Liver (tissue), 9 donors: ENCODE results near the gene IPPK. TPM values are rescaled to one million over a fixed set of nuclear protein-coding genes. Genes with fewer than 3 reads are reported as not detected.

Experiments used
- DNase-seq: peaks from one replicate; pipeline ENCODE4 v3.0.0-alpha.2; 2017; ENCODE audit warnings: low spot score
- H3K27ac ChIP-seq, 2 donors: one replicate each; pipeline ENCODE4 v1.7.0; 2013; ENCODE audit warnings: inconsistent platforms in 2 of 2, low read length in 2 of 2, control low read depth in 1 of 2, low read depth in 1 of 2, mild to moderate bottlenecking in 1 of 2
- H3K27me3 ChIP-seq, 4 donors: one replicate each; pipeline versions ENCODE4 v1.6.1 to v1.7.0; 2013; ENCODE audit warnings: low read length in 3 of 4, inconsistent platforms in 1 of 4, mild to moderate bottlenecking in 1 of 4, moderate library complexity in 1 of 4; ENCODE audit not compliant: control insufficient read depth in 4 of 4, insufficient read depth in 4 of 4
- H3K36me3 ChIP-seq, 4 donors: one replicate each; pipeline versions ENCODE4 v1.6.1 to v1.7.0; 2013; ENCODE audit warnings: low read length in 3 of 4, mild to moderate bottlenecking in 3 of 4, low read depth in 1 of 4, moderate library complexity in 1 of 4; ENCODE audit not compliant: control insufficient read depth in 4 of 4, insufficient read depth in 3 of 4
- H3K4me1 ChIP-seq, 4 donors: one replicate each; pipeline versions ENCODE4 v1.6.1 to v1.7.0; 2013; ENCODE audit warnings: low read length in 3 of 4, mild to moderate bottlenecking in 3 of 4, moderate library complexity in 1 of 4; ENCODE audit not compliant: control insufficient read depth in 4 of 4, insufficient read depth in 4 of 4
- H3K4me3 ChIP-seq, 3 donors: one replicate each; pipeline versions ENCODE4 v1.6.1 to v1.7.0; 2013; ENCODE audit warnings: low read length in 3 of 3, control low read depth in 1 of 3, low read depth in 1 of 3, mild to moderate bottlenecking in 1 of 3
- H3K9ac ChIP-seq, 2 donors: one replicate each; pipeline ENCODE4 v1.7.0; 2013; ENCODE audit warnings: low read length in 2 of 2, mild to moderate bottlenecking in 2 of 2, moderate library complexity in 2 of 2, control low read depth in 1 of 2, low read depth in 1 of 2
- H3K9me3 ChIP-seq, 4 donors: one replicate each; pipeline versions ENCODE4 v1.6.1 to v1.7.0; 2013; ENCODE audit warnings: low read length in 3 of 4; ENCODE audit not compliant: control insufficient read depth in 4 of 4
- EGR1 ChIP-seq, 2 donors: IDR thresholded peaks; 2 replicates each; pipeline ENCODE4 v1.6.1; 2016 to 2018; ENCODE audit warnings: antibody characterized with exemption in 2 of 2, low read depth in 2 of 2
- FOXA1 ChIP-seq: IDR thresholded peaks from 2 replicates; pipeline ENCODE4 v1.6.1; 2016; ENCODE audit warnings: antibody characterized with exemption
- FOXA2 ChIP-seq: IDR thresholded peaks from 2 replicates; pipeline ENCODE4 v1.6.1; 2016; ENCODE audit warnings: antibody characterized with exemption
- GABPA ChIP-seq, 2 donors: IDR thresholded peaks in 1 of 2; conservative IDR thresholded peaks in 1 of 2; 2 replicates each; pipeline ENCODE4 v1.6.1; 2016; ENCODE audit warnings: antibody characterized with exemption in 2 of 2, mild to moderate bottlenecking in 1 of 2, moderate library complexity in 1 of 2
- HNF4A ChIP-seq, 2 donors: conservative IDR thresholded peaks; 2 replicates each; pipeline ENCODE4 v1.6.1; 2016; ENCODE audit warnings: antibody characterized with exemption in 2 of 2, mild to moderate bottlenecking in 2 of 2
- HNF4G ChIP-seq: IDR thresholded peaks from 2 replicates; pipeline ENCODE4 v1.6.1; 2016; ENCODE audit warnings: antibody characterized with exemption
- JUND ChIP-seq, 2 donors: IDR thresholded peaks; 2 replicates each; pipeline ENCODE4 v1.6.1; 2016; ENCODE audit warnings: antibody characterized with exemption in 2 of 2
- NR2F2 ChIP-seq: IDR thresholded peaks from 2 replicates; pipeline ENCODE4 v1.6.1; 2016; ENCODE audit warnings: antibody characterized with exemption
- RAD21 ChIP-seq, 2 donors: IDR thresholded peaks; 2 replicates each; pipeline ENCODE4 v1.6.1; 2016; ENCODE audit warnings: antibody characterized with exemption in 2 of 2, mild to moderate bottlenecking in 2 of 2
- RXRA ChIP-seq, 2 donors: IDR thresholded peaks; 2 replicates each; pipeline ENCODE4 v1.6.1; 2017 to 2018; ENCODE audit warnings: antibody characterized with exemption in 2 of 2, mild to moderate bottlenecking in 1 of 2
- SP1 ChIP-seq: IDR thresholded peaks from 2 replicates; pipeline ENCODE4 v1.6.1; 2018; ENCODE audit warnings: antibody characterized with exemption, mild to moderate bottlenecking
- YY1 ChIP-seq: IDR thresholded peaks from 2 replicates; pipeline ENCODE4 v1.6.1; 2016; ENCODE audit warnings: antibody characterized with exemption, mild to moderate bottlenecking
- WGBS: extraction: QIAGEN DNeasy Blood & Tissue Kit; methylation state at CpG from one replicate; pipeline ENCODE4 v1.1.7; 2013; 5-methylcytosine and 5-hydroxymethylcytosine counted together
- polyA plus RNA-seq, 2 donors: library from polyadenylated mRNA; stranded (reverse) in 1 of 2; unstranded in 1 of 2; fragments of 200-250 nt in 1 of 2; fragments of >200 nt in 1 of 2; fragmentation: Nextera tagmentation in 1 of 2; extraction: Ambion mirVana in 1 of 2; gene quantifications; one replicate each; pipeline versions ENCODE4 v1.2.1 to v1.2.3, GENCODE V29; 2013 to 2015
- total RNA-seq, 2 donors: library from RNA; depleted of rRNA; stranded (reverse); fragments of >200 nt; gene quantifications; one replicate each; pipeline ENCODE4 v1.2.3, GENCODE V29; 2014
- TF ChIP-seq, protein P1 (sequence below): IDR thresholded peaks from 2 replicates; pipeline ENCODE4 v1.6.1; 2016; ENCODE audit warnings: antibody characterized with exemption, mild to moderate bottlenecking
- TF ChIP-seq, protein P2 (sequence below): IDR thresholded peaks from 2 replicates; pipeline ENCODE4 v1.6.1; 2016; ENCODE audit warnings: antibody characterized with exemption
- TF ChIP-seq, protein P3 (sequence below): IDR thresholded peaks from 2 replicates; pipeline ENCODE4 v1.6.1; 2016; ENCODE audit warnings: antibody characterized with exemption
- TF ChIP-seq, protein P4 (sequence below): fragments of 150-350 bp; IDR thresholded peaks from 2 replicates; pipeline ENCODE4 v1.5.1; 2017; ENCODE audit warnings: improper control_type of control experiment, low read depth, low read length; ENCODE audit not compliant: missing input control
- TF ChIP-seq, protein P5 (sequence below): IDR thresholded peaks from 2 replicates; pipeline ENCODE4 v1.6.1; 2016; ENCODE audit warnings: antibody characterized with exemption
- donor health status: healthy.
- donor health status: healthy.
- donor health status: healthy.
- donor health status: healthy.
- donor health status: healthy.

Gene IPPK
- total and polyA plus RNA-seq, 4 donors: 2.1 to 5.9 (median 3.6) TPM

DNA sequence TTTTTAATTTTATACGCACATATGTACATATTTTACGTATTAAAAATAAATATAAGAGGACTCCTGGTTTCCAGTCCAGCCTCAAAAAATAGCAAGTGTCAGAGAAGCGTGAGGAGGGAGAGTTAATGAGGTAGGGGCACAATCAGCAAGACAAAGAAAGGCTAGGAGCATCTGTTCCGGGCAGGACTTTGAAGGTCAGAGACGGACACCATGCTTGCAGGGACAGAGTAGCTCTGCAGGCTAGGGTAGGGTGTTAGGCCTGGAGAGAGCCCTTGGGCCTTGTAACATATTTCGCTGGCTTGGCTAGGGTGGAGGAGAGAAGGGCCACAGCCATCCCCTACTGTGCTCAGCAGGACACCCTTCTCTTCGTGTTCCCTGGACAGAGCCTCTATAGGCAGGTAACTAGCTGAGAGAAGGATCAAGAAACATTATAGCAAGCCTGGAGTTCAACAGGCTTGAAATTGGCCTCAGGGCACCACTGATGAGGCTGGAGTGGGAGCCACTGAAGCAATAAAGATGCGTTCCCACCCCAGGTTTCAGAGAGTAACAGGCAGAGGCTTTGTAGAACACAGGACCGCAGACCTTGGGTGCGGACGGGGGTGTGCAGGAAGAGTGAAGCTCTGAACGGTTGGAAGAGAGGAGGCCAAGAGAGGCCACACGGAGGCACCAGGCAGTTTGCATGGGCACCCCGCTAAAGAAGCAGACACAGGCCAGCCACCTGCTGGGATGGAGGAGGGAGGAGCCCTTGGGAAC, 9.7 kb upstream of the IPPK start:
- Histone ChIP-seq H3K4me3 (no peak overlapping the region), H3K36me3 (no peaks in the 10 kb centered on the region), H3K9me3 (no peaks in the 10 kb centered on the region), H3K4me1 (no peaks in the 10 kb centered on the region), H3K9ac (no peak overlapping the region), H3K27ac (no peak overlapping the region), H3K27me3 (no peaks in the 10 kb centered on the region)
- no peak for DNase-seq
- TF ChIP-seq GABPA (IDR thresholded peaks at IDR 0.05 in 1 of 2, conservative IDR thresholded peaks at IDR 0.05 in 1 of 2) (no peak), SP1 (no peak), NR2F2 (no peak), RAD21 (IDR thresholded peaks at IDR 0.05) (no peak), HNF4A (conservative IDR thresholded peaks at IDR 0.05) (no peak), EGR1 (IDR thresholded peaks at IDR 0.05; ENCODE audit: low read depth in 2 of 2) (no peak), RXRA (IDR thresholded peaks at IDR 0.05) (no peak), YY1 (no peak), JUND (IDR thresholded peaks at IDR 0.05) (no peak)
- TF ChIP-seq, protein P1, sequence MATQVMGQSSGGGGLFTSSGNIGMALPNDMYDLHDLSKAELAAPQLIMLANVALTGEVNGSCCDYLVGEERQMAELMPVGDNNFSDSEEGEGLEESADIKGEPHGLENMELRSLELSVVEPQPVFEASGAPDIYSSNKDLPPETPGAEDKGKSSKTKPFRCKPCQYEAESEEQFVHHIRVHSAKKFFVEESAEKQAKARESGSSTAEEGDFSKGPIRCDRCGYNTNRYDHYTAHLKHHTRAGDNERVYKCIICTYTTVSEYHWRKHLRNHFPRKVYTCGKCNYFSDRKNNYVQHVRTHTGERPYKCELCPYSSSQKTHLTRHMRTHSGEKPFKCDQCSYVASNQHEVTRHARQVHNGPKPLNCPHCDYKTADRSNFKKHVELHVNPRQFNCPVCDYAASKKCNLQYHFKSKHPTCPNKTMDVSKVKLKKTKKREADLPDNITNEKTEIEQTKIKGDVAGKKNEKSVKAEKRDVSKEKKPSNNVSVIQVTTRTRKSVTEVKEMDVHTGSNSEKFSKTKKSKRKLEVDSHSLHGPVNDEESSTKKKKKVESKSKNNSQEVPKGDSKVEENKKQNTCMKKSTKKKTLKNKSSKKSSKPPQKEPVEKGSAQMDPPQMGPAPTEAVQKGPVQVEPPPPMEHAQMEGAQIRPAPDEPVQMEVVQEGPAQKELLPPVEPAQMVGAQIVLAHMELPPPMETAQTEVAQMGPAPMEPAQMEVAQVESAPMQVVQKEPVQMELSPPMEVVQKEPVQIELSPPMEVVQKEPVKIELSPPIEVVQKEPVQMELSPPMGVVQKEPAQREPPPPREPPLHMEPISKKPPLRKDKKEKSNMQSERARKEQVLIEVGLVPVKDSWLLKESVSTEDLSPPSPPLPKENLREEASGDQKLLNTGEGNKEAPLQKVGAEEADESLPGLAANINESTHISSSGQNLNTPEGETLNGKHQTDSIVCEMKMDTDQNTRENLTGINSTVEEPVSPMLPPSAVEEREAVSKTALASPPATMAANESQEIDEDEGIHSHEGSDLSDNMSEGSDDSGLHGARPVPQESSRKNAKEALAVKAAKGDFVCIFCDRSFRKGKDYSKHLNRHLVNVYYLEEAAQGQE: no peak
- TF ChIP-seq, protein P2, sequence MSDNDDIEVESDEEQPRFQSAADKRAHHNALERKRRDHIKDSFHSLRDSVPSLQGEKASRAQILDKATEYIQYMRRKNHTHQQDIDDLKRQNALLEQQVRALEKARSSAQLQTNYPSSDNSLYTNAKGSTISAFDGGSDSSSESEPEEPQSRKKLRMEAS: no peak
- TF ChIP-seq, protein P3, sequence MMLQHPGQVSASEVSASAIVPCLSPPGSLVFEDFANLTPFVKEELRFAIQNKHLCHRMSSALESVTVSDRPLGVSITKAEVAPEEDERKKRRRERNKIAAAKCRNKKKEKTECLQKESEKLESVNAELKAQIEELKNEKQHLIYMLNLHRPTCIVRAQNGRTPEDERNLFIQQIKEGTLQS: no peak
- TF ChIP-seq, protein P4, sequence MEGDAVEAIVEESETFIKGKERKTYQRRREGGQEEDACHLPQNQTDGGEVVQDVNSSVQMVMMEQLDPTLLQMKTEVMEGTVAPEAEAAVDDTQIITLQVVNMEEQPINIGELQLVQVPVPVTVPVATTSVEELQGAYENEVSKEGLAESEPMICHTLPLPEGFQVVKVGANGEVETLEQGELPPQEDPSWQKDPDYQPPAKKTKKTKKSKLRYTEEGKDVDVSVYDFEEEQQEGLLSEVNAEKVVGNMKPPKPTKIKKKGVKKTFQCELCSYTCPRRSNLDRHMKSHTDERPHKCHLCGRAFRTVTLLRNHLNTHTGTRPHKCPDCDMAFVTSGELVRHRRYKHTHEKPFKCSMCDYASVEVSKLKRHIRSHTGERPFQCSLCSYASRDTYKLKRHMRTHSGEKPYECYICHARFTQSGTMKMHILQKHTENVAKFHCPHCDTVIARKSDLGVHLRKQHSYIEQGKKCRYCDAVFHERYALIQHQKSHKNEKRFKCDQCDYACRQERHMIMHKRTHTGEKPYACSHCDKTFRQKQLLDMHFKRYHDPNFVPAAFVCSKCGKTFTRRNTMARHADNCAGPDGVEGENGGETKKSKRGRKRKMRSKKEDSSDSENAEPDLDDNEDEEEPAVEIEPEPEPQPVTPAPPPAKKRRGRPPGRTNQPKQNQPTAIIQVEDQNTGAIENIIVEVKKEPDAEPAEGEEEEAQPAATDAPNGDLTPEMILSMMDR: no peak
- TF ChIP-seq, protein P5, sequence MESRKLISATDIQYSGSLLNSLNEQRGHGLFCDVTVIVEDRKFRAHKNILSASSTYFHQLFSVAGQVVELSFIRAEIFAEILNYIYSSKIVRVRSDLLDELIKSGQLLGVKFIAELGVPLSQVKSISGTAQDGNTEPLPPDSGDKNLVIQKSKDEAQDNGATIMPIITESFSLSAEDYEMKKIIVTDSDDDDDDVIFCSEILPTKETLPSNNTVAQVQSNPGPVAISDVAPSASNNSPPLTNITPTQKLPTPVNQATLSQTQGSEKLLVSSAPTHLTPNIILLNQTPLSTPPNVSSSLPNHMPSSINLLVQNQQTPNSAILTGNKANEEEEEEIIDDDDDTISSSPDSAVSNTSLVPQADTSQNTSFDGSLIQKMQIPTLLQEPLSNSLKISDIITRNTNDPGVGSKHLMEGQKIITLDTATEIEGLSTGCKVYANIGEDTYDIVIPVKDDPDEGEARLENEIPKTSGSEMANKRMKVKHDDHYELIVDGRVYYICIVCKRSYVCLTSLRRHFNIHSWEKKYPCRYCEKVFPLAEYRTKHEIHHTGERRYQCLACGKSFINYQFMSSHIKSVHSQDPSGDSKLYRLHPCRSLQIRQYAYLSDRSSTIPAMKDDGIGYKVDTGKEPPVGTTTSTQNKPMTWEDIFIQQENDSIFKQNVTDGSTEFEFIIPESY: no peak
- WGBS: 85% methylated on average over 14 of the region's 14 CpGs

DNA sequence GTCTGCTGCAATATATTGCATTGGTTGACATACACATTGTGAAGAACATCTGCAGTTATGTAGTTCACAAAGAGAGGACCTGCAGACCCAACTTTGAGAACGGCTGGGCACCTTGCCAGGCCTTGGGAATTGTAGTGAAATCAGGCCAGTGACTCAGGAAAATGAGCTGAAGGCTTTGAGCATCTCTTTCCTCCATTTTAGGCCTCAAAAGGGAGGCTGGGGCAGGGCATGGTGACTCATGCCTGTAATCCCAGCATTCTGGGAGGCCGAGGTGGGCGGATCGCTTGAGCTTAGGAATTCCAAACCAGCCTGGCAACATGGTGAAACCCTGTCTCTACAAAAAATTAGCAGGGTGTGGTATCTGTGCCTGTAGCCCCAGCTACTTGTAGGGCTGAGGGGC, 1.4 kb upstream of the IPPK start:
- H3K27ac ChIP-seq: no peak overlapping the region
- H3K36me3 ChIP-seq: no peaks in the 10 kb centered on the region
- H3K9me3 ChIP-seq: no peaks in the 10 kb centered on the region
- DNase-seq: no peak
- TF ChIP-seq, protein P5: no peak
- TF ChIP-seq HNF4G (no peak), HNF4A (conservative IDR thresholded peaks at IDR 0.05) (no peak), YY1 (no peak), GABPA (IDR thresholded peaks at IDR 0.05 in 1 of 2, conservative IDR thresholded peaks at IDR 0.05 in 1 of 2) (no peak), FOXA2 (no peak), NR2F2 (no peak), JUND (IDR thresholded peaks at IDR 0.05) (no peak), FOXA1 (no peak)
- TF ChIP-seq, protein P2: no peak
- TF ChIP-seq, protein P3: no peak
- H3K4me1 ChIP-seq: peaks cover 8 to 30% (median 21%) of the 10 kb centered on the region in 4 donors
- peak overlapping the region in 1 of 3 donors; percentile 100 for H3K4me3 ChIP-seq
- no peak overlapping the region for H3K9ac ChIP-seq
- no peaks in the 10 kb centered on the region for H3K27me3 ChIP-seq
- WGBS: 90% methylated on average over 4 of the region's 4 CpGs
